Heart left ventricle (tissue), 16 donors: ENCODE measurements around the gene ADGRL3. TPM values are rescaled to one million over a fixed set of nuclear protein-coding genes. Genes with fewer than 3 reads are reported as not detected.

Experiments used
- ATAC-seq, 4 donors: fragments of 200-7000 bp; cut with Tn5 transposase; one replicate each; pipeline ENCODE4 v1.9.1; 2020 to 2022; ENCODE audit warnings: moderate library complexity in 4 of 4, mild to moderate bottlenecking in 3 of 4, moderate number of reproducible peaks in 1 of 4
- DNase-seq, 5 donors: peaks; one replicate each; pipeline ENCODE4 v3.0.0-alpha.2; 2020
- H3K27ac ChIP-seq, 12 donors: fragments of 200-600 bp; sonication (generic) in 4 of 12; one replicate each; pipeline versions ENCODE4 v1.5.0 to v1.8.0; 2016 to 2022; ENCODE audit warnings: mild to moderate bottlenecking in 2 of 12
- H3K27me3 ChIP-seq, 9 donors: fragments of 200-600 bp; sonication (generic) in 2 of 9; one replicate each; pipeline versions ENCODE4 v1.5.1 to v1.8.0; 2016 to 2022; ENCODE audit warnings: mild to moderate bottlenecking in 3 of 9
- H3K36me3 ChIP-seq, 9 donors: fragments of 200-600 bp; sonication (generic) in 2 of 9; one replicate each; pipeline versions ENCODE4 v1.5.0 to v1.8.0; 2018 to 2022; ENCODE audit warnings: mild to moderate bottlenecking in 2 of 9
- H3K4me1 ChIP-seq, 12 donors: fragments of 200-600 bp; sonication (generic) in 4 of 12; one replicate each; pipeline versions ENCODE4 v1.5.0 to v1.8.0; 2016 to 2022; ENCODE audit warnings: mild to moderate bottlenecking in 3 of 12
- H3K4me3 ChIP-seq, 12 donors: fragments of 200-600 bp; sonication (generic) in 4 of 12; one replicate each; pipeline versions ENCODE4 v1.5.0 to v1.8.0; 2017 to 2022; ENCODE audit warnings: mild to moderate bottlenecking in 9 of 12, moderate library complexity in 4 of 12
- H3K9me3 ChIP-seq, 12 donors: fragments of 200-600 bp; sonication (generic) in 4 of 12; one replicate each; pipeline versions ENCODE4 v1.5.0 to v1.8.0; 2016 to 2022; ENCODE audit warnings: mild to moderate bottlenecking in 1 of 12
- POLR2A ChIP-seq, 2 donors: fragments of 450-650 bp; IDR thresholded peaks; one replicate each; pipeline ENCODE4 v1.6.1; 2017; ENCODE audit warnings: antibody characterized with exemption in 2 of 2, mild to moderate bottlenecking in 2 of 2, moderate library complexity in 2 of 2
- WGBS, 4 donors: extraction: QIAGEN DNeasy Blood & Tissue Kit in 2 of 4; methylation state at CpG; one replicate each; pipeline versions ENCODE4 v1.1.5 to v1.1.7; 2013 to 2018; 5-methylcytosine and 5-hydroxymethylcytosine counted together
- intact Hi-C, 10 donors: fragments of 100-400 bp; cut with DNase I; formaldehyde crosslinking; loops; one replicate each; pipeline versions ENCODE4 v1.11.1 to v1.14.2; 2022
- polyA plus RNA-seq, 2 donors: library from polyadenylated mRNA; stranded (reverse); fragments of 200-250 nt; gene quantifications; one replicate each; pipeline ENCODE4 v1.2.3, GENCODE V29; 2013
- total RNA-seq, 9 donors: library from RNA; depleted of rRNA in 2 of 9; stranded (reverse); fragments of >200 nt in 2 of 9; fragmentation: NEBNext Ultra II Directional in 3 of 9; extraction: Animal tissue kit (Norgen Biotek cat#: 25700) in 3 of 9; gene quantifications; one replicate each; pipeline versions ENCODE4 v1.1.0 to v1.2.4, GENCODE V29; 2016 to 2023
- TF ChIP-seq, protein P1 (sequence below), 12 donors: fragments of 200-600 bp; sonication (generic) in 4 of 12; IDR thresholded peaks; one replicate each; pipeline versions ENCODE4 v1.5.0 to v1.8.0; 2018 to 2022; ENCODE audit warnings: antibody characterized with exemption in 12 of 12, mild to moderate bottlenecking in 5 of 12
- donor health status: ischemic (EF 13 %, LVEDD 7.1; RV severe dilation, severe dysfunction).
- donor health status: healthy with polysubstance abuse.
- donor health status: DM: no; HTN: yes; CAD: no.
- donor health status: DM: no; HTN: no; CAD: no.
- donor health status: ischemic (EF 25% LVEDD 6.9; RV normal size, moderate dysfunction).
- donor health status: ischemic (EF 25% LVEDD 5.7; RV mildly dilated, moderate dysfunction).
- donor health status: healthy.
- donor health status: DM: yes; HTN: yes; CAD: no.
- donor health status: ischemic (EF 35%, LVEDD 5.7; RV mildly dilated, moderate dysfunction).
- donor health status: nonischemic (EF 11% LVEDD 7.7; RV severe dilation, severe dysfunction).
- donor health status: DM: yes; HTN: yes; CAD: no.
- donor health status: PGD.
- donor health status: ischemic (EF 29% LVEDD 5.4; RV normal size, mild dysfunction).
- donor health status: nonischemic (EF 23%, LVEDD 6.1; RV moderate dilation, normal function).

The ADGRL3 gene
- total and polyA plus RNA-seq, 11 donors = 0.84 to 24.4 (median 7.6) TPM

DNA sequence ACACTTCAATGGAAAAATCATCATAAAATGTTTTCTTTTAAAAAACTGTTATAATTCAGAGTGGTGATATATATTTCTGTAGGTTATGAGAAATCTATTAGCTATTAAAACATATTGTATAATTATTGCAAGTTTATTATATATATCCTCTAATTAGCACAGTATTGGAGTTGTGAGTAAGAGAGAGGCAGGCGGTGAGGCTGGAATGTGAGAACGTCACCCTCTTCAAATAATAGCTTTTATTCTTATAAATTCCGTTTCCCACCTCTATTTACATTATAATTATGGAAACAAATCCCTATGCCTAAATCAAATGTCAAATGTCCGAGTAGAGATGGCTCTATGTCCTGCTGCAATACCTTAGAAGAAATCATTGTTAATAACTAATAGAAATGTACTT lies 292.9 kb downstream of the ADGRL3 start:
- no peaks in the 10 kb centered on the region for H3K9me3 ChIP-seq
- H3K4me1 ChIP-seq = no peaks in the 10 kb centered on the region
- intact Hi-C loops = no loop called here
- no peak for DNase-seq
- no peak for TF ChIP-seq POLR2A (IDR thresholded peaks at IDR 0.05)
- TF ChIP-seq, protein P1, sequence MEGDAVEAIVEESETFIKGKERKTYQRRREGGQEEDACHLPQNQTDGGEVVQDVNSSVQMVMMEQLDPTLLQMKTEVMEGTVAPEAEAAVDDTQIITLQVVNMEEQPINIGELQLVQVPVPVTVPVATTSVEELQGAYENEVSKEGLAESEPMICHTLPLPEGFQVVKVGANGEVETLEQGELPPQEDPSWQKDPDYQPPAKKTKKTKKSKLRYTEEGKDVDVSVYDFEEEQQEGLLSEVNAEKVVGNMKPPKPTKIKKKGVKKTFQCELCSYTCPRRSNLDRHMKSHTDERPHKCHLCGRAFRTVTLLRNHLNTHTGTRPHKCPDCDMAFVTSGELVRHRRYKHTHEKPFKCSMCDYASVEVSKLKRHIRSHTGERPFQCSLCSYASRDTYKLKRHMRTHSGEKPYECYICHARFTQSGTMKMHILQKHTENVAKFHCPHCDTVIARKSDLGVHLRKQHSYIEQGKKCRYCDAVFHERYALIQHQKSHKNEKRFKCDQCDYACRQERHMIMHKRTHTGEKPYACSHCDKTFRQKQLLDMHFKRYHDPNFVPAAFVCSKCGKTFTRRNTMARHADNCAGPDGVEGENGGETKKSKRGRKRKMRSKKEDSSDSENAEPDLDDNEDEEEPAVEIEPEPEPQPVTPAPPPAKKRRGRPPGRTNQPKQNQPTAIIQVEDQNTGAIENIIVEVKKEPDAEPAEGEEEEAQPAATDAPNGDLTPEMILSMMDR (IDR thresholded peaks at IDR 0.05) = no peak
- 84 to 90% (median 87%) methylated on average over 4 of the region's 4 CpGs for WGBS, 4 donors
- no peaks in the 10 kb centered on the region for H3K36me3 ChIP-seq
- no peak for ATAC-seq
- no peak overlapping the region for H3K27ac ChIP-seq
- H3K4me3 ChIP-seq = no peak overlapping the region
- H3K27me3 ChIP-seq = no peaks in the 10 kb centered on the region

DNA sequence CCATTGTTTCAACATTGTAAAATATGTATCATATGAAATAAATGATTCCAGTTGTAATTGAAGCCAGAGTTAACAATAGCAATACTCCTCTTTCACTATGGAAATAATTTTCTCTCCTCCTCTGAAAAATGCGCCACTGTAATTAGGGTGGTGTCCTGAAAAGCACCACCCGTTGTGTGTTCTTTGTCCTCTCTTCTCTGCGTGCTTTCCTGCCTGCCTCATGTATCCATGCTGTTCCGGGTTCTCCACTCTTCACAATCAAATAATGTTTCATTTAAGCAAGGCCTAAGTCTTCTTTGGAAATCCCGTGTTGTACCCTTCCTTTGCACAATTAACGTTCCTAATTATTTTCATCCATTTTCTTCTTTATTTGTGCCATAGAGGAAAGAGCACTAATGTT lies 293.3 kb downstream of the ADGRL3 start:
- WGBS, 4 donors = 87 to 93% (median 89%) methylated on average over 6 of the region's 6 CpGs
- Histone ChIP-seq H3K9me3 (no peaks in the 10 kb centered on the region), H3K27me3 (no peaks in the 10 kb centered on the region), H3K4me1 (no peaks in the 10 kb centered on the region), H3K27ac (no peak overlapping the region), H3K4me3 (no peak overlapping the region), H3K36me3 (no peaks in the 10 kb centered on the region)
- DNase-seq (no peak), ATAC-seq (no peak)
- no peak for TF ChIP-seq POLR2A (IDR thresholded peaks at IDR 0.05)
- TF ChIP-seq, protein P1 (IDR thresholded peaks at IDR 0.05) = no peak
- intact Hi-C loops = no loop called here

DNA sequence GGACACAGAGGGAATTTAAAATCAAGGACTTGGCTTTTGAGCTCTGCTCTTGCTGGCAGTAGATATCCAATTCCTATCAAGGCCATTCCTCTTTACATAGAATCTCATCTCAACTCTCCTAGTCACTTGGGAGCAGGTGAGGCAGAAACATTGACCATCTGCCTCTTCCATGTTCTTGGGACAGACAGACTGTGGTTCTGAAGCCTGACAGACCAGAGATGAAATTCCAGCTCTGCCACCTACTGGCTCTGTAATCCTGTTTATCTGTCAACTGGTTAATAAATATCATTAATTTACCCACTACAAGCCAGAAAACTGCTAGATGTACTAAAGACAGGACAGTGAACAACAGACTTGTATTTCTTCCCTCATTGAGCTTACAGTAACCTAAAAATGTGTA lies 300.8 kb downstream of the ADGRL3 start:
- no peaks in the 10 kb centered on the region for H3K27me3 ChIP-seq
- no peak for DNase-seq
- no peak overlapping the region for H3K4me3 ChIP-seq
- no peaks in the 10 kb centered on the region for H3K9me3 ChIP-seq
- TF ChIP-seq, protein P1 (IDR thresholded peaks at IDR 0.05) = peak in 5 of 12 donors; percentile 11 to 30 (median 21)
- TF ChIP-seq POLR2A (IDR thresholded peaks at IDR 0.05) = no peak
- no peak for ATAC-seq
- H3K36me3 ChIP-seq = no peaks in the 10 kb centered on the region
- intact Hi-C loops = no loop called here
- no peaks in the 10 kb centered on the region for H3K4me1 ChIP-seq
- H3K27ac ChIP-seq = no peak overlapping the region

DNA sequence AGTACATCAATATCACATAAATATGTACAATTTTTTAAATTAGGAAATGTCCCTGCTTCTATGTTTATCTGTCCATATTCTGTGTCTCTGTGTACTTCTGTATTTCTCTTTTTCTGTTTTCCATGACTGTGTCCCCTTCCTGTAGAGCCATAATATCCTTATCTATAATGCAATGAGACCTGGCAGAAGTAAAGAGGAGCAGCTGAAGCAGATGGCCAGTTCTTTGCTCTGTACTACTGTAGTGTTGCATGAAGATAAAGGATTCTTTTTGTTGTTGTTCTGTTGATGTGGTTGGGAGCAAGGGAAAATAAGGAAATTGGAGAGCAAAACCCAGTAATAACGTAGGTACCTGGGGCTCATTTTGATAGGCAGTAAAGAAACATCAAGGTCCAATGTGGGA lies 301.7 kb downstream of the ADGRL3 start:
- 31 to 45% (median 39%) methylated on average over 1 of the region's 1 CpG for WGBS, 4 donors
- ATAC-seq = peak in 1 of 4 donors; percentile 34
- peaks cover 0 to 3% (median 0%) of the 10 kb centered on the region in 12 donors for H3K4me1 ChIP-seq
- DNase-seq = no peak
- intact Hi-C loops = no loop called here
- TF ChIP-seq POLR2A (IDR thresholded peaks at IDR 0.05) = no peak
- TF ChIP-seq, protein P1 (IDR thresholded peaks at IDR 0.05) = no peak
- no peak overlapping the region for H3K4me3 ChIP-seq
- H3K36me3 ChIP-seq = no peaks in the 10 kb centered on the region
- H3K27me3 ChIP-seq = no peaks in the 10 kb centered on the region
- no peaks in the 10 kb centered on the region for H3K9me3 ChIP-seq
- no peak overlapping the region for H3K27ac ChIP-seq
